Measurements from ENCODE around the gene DLG3.

Gene DLG3

GRCh38 chrX:70525733-70526132 is 81.1 kb downstream of the DLG3 start:
- no peak for DNase-seq (ENCODE audit: low spot score)

GRCh38 chrX:70527053-70527452 is 82.4 kb downstream of the DLG3 start:
- no peak for DNase-seq (ENCODE audit: low spot score)

GRCh38 chrX:70527610-70528345 is 83.1 kb downstream of the DLG3 start:
- no peak for DNase-seq (ENCODE audit: low spot score)

GRCh38 chrX:70535198-70535597 is 90.6 kb downstream of the DLG3 start:
- DNase-seq (ENCODE audit: low spot score), result no peak

- DNase-seq (ENCODE audit: low spot score), result no peak
Observed at GRCh38 chrX:70549429-70549828, 104.8 kb downstream of the DLG3 start.

- DNase-seq (ENCODE audit: low spot score), result no peak
Observed at GRCh38 chrX:70552130-70552704, 107.6 kb downstream of the DLG3 start.

GRCh38 chrX:70553516-70553915 is 108.9 kb downstream of the DLG3 start:
- DNase-seq (ENCODE audit: low spot score), result no peak

GRCh38 chrX:70554081-70554480 is 109.4 kb downstream of the DLG3 start:
- DNase-seq (ENCODE audit: low spot score), result peak; percentile 51

GRCh38 chrX:70554523-70554922 is 109.9 kb downstream of the DLG3 start:
- DNase-seq (ENCODE audit: low spot score), result no peak

- no peak for DNase-seq (ENCODE audit: low spot score)
Observed at GRCh38 chrX:70554948-70555347, 110.3 kb downstream of the DLG3 start.

All from SW480 (cell line).